Measurements from ENCODE around the gene TSC22D3. TPM values are rescaled to one million over a fixed set of nuclear protein-coding genes. Genes with fewer than 3 reads are reported as not detected.
A peak's percentile ranks its signal among the peaks of the same experiment; 100 is the strongest.
"Not testable (repeated sequence)": the region's sequence is repeated elsewhere in the genome, so short reads cannot be mapped to it uniquely, and the experiment has no call there.

The TSC22D3 gene
- total and polyA plus RNA-seq, 7 donors: 40.5 to 551 (median 272) TPM

GRCh38 chrX:107674480-107675364, 100.9 kb downstream of the TSC22D3 start:
- no peak for TF ChIP-seq EP300 (IDR thresholded peaks at IDR 0.05)
- no peak for TF ChIP-seq CTCF (IDR thresholded peaks at IDR 0.05)
- TF ChIP-seq POLR2A (IDR thresholded peaks at IDR 0.05): peak in 1 of 2 donors; percentile 15
- TF ChIP-seq POLR2AphosphoS5 (IDR thresholded peaks at IDR 0.05): peak in 3 of 4 donors; percentile 60 to 71 (median 68)
- Histone ChIP-seq H3K27me3 (peaks cover 0 to 4% (median 0%) of the 10 kb centered on the region in 3 donors), H3K36me3 (no peaks in the 10 kb centered on the region), H3K4me1 (peaks cover 0 to 29% (median 7%) of the 10 kb centered on the region in 4 donors), H3K4me3 (peak overlapping the region; percentile 40 to 53 (median 52)), H3K9me3 (no peaks in the 10 kb centered on the region), H3K27ac (peak overlapping the region; percentile 85 to 91 (median 86))
- DNase-seq: peak; percentile 95
- WGBS, 2 donors: 26 to 32% methylated on average over 9 of the region's 9 CpGs
- intact Hi-C loops (cut with DNase I): loop anchor here (2.0 to 5.0 kb wide), 2 partner anchors 44 to 153 kb away; partner anchors contain the start of gene MID2

GRCh38 chrX:107673933-107674479, 101.6 kb downstream of the TSC22D3 start:
- Histone ChIP-seq H3K4me3 (peak overlapping the region in 2 of 4 donors; percentile 8 to 19), H3K36me3 (no peaks in the 10 kb centered on the region), H3K4me1 (peaks cover 0 to 29% (median 7%) of the 10 kb centered on the region in 4 donors), H3K27me3 (peaks cover 0 to 4% (median 0%) of the 10 kb centered on the region in 3 donors), H3K27ac (peak overlapping the region; percentile 85 to 91 (median 86)), H3K9me3 (no peaks in the 10 kb centered on the region)
- intact Hi-C loops (cut with DNase I): loop anchor here (1.0 to 5.0 kb wide), 3 partner anchors 45 to 153 kb away; partner anchors contain the start of genes MID2 and NCBP2L
- TF ChIP-seq POLR2AphosphoS5 (IDR thresholded peaks at IDR 0.05) (peak; percentile 32 to 61 (median 46)), CTCF (IDR thresholded peaks at IDR 0.05) (no peak), POLR2A (IDR thresholded peaks at IDR 0.05) (no peak), EP300 (IDR thresholded peaks at IDR 0.05) (peak in 3 of 4 donors; percentile 58 to 87 (median 77))
- DNase-seq: peak; percentile 93
- 7 to 13% methylated on average over 7 of the region's 7 CpGs for WGBS, 2 donors

GRCh38 chrX:107673431-107673830, 102.2 kb downstream of the TSC22D3 start:
- Histone ChIP-seq H3K27me3 (no peaks in the 10 kb centered on the region), H3K4me3 (peak overlapping the region in 1 of 4 donors; percentile 4), H3K36me3 (no peaks in the 10 kb centered on the region), H3K27ac (peak overlapping the region; percentile 85 to 91 (median 86)), H3K4me1 (peaks cover 0 to 29% (median 7%) of the 10 kb centered on the region in 4 donors), H3K9me3 (no peaks in the 10 kb centered on the region)
- WGBS, 2 donors: 63 to 69% methylated on average over 6 of the region's 6 CpGs
- TF ChIP-seq EP300 (IDR thresholded peaks at IDR 0.05): no peak
- no peak for TF ChIP-seq POLR2AphosphoS5 (IDR thresholded peaks at IDR 0.05)
- no peak for TF ChIP-seq CTCF (IDR thresholded peaks at IDR 0.05)
- no peak for TF ChIP-seq POLR2A (IDR thresholded peaks at IDR 0.05)
- intact Hi-C loops (cut with DNase I): loop anchor here (1.0 to 5.0 kb wide), 2 partner anchors 104 to 154 kb away; partner anchors contain the start of genes MID2 and NCBP2L
- no peak for DNase-seq

- Histone ChIP-seq H3K36me3 (no peaks in the 10 kb centered on the region), H3K9me3 (no peaks in the 10 kb centered on the region), H3K4me1 (peaks cover 0 to 28% (median 7%) of the 10 kb centered on the region in 4 donors), H3K27me3 (no peaks in the 10 kb centered on the region), H3K4me3 (peak overlapping the region in 1 of 4 donors; percentile 4), H3K27ac (peak overlapping the region; percentile 85 to 91 (median 86))
- TF ChIP-seq CTCF (IDR thresholded peaks at IDR 0.05) (peak; percentile 52 to 65 (median 60)), POLR2A (IDR thresholded peaks at IDR 0.05) (no peak), POLR2AphosphoS5 (IDR thresholded peaks at IDR 0.05) (peak; percentile 51 to 79 (median 58)), EP300 (IDR thresholded peaks at IDR 0.05) (peak in 2 of 4 donors; percentile 30 to 51)
- intact Hi-C loops (cut with DNase I): loop anchor here (1.0 to 5.0 kb wide), 2 partner anchors 104 to 154 kb away; partner anchors contain the start of genes MID2 and NCBP2L
- peak; percentile 93 for DNase-seq
- WGBS, 2 donors: 1 to 9% methylated on average over 4 to 9 of the region's 9 CpGs
Observed at GRCh38 chrX:107672955-107673378, 102.6 kb downstream of the TSC22D3 start.

- 84 to 94% methylated on average over 9 of the region's 9 CpGs for WGBS, 2 donors
- H3K4me1 ChIP-seq: peaks cover 0 to 16% (median 3%) of the 10 kb centered on the region in 4 donors
- H3K27ac ChIP-seq, DNase-seq, H3K27me3 ChIP-seq, H3K9me3 ChIP-seq, H3K4me3 ChIP-seq, H3K36me3 ChIP-seq: not testable (repeated sequence)
- intact Hi-C loops (cut with DNase I): loop anchor here (5.0 kb wide), 1 partner anchor 156 kb away; the partner anchor contains the start of gene MID2
Observed at GRCh38 chrX:107671256-107671655, 104.3 kb downstream of the TSC22D3 start.
